HepG2 (cell line): ENCODE results near the gene PSRC1. TPM values are rescaled to one million over a fixed set of nuclear protein-coding genes. Genes with fewer than 3 reads are reported as not detected.

Source experiments
- CEBPB ChIP-seq: IDR thresholded peaks from 2 replicates; pipeline ENCODE4 v1.6.1; 2011; ENCODE audit warnings: low read depth, low read length, improper control_type of control experiment, borderline replicate concordance
- LCORL ChIP-seq, 2 experiments: fragments of 450-650 bp in 1 of 2; sonication (generic) in 1 of 2; formaldehyde crosslinking in 1 of 2; IDR thresholded peaks; 2 replicates each; pipeline versions ENCODE4 v1.5.0 to v1.6.1; 2017 to 2020; ENCODE audit warnings: antibody characterized with exemption in 1 of 2, missing genetic modification reagents in 1 of 2
- MAF1 ChIP-seq: sonication (generic); formaldehyde crosslinking; IDR thresholded peaks from 2 replicates; pipeline ENCODE4 v1.5.0; 2020; ENCODE audit warnings: missing genetic modification reagents, borderline replicate concordance
- SIN3B ChIP-seq: fragments of 150-350 bp; IDR thresholded peaks from 2 replicates; pipeline ENCODE4 v1.6.1; 2014; ENCODE audit warnings: low read length
- SNAPC2 ChIP-seq: sonication (generic); formaldehyde crosslinking; IDR thresholded peaks from 2 replicates; pipeline ENCODE4 v1.8.1; 2022; ENCODE audit warnings: mild to moderate bottlenecking, missing genetic modification reagents
- ZKSCAN1 ChIP-seq: fragments of 150-350 bp; IDR thresholded peaks from 2 replicates; pipeline ENCODE4 v1.6.1; 2014; ENCODE audit warnings: low read length
- ZNF326 ChIP-seq: sonication (generic); formaldehyde crosslinking; IDR thresholded peaks from 2 replicates; pipeline ENCODE4 v1.4.0; 2020; ENCODE audit warnings: missing genetic modification reagents, borderline replicate concordance
- ZNF501 ChIP-seq: sonication (generic); formaldehyde crosslinking; IDR thresholded peaks from 2 replicates; pipeline ENCODE4 v1.5.1; 2020; ENCODE audit warnings: mild to moderate bottlenecking, moderate library complexity, missing genetic modification reagents
- polyA plus RNA-seq, 8 experiments: library from polyadenylated mRNA; depleted of rRNA in 3 of 8; stranded (reverse) in 7 of 8; unstranded in 1 of 8; fragments of >200 nt; fragmentation: Illumina TruSeq in 4 of 8; extraction: Trizol in 4 of 8; gene quantifications; 2 replicates each; pipeline versions ENCODE4 v1.2.1 to v1.2.3, GENCODE V29; 2011 to 2016; ENCODE audit warnings: low read depth in 4 of 8, missing spikeins in 1 of 8, mixed read lengths in 1 of 8; ENCODE audit not compliant: insufficient read depth in 1 of 8
- total RNA-seq, 5 experiments: library from RNA; depleted of rRNA; stranded (reverse); fragments of >200 nt; fragmentation: Illumina TruSeq; extraction: Trizol; gene quantifications; 2 replicates each; pipeline ENCODE4 v1.2.3, GENCODE V29; 2016; ENCODE audit warnings: low read depth in 1 of 5
- TF ChIP-seq, protein P1 (sequence below): IDR thresholded peaks from 2 replicates; pipeline ENCODE4 v1.4.0; 2020; ENCODE audit warnings: mild to moderate bottlenecking, missing genetic modification reagents
- TF ChIP-seq, protein P2 (sequence below): sonication (generic); formaldehyde crosslinking; IDR thresholded peaks from 2 replicates; pipeline ENCODE4 v1.4.0; 2020; ENCODE audit warnings: missing genetic modification reagents
- TF ChIP-seq, protein P3 (sequence below): sonication (generic); formaldehyde crosslinking; IDR thresholded peaks from 2 replicates; pipeline ENCODE4 v1.5.1; 2020; ENCODE audit warnings: mild to moderate bottlenecking, missing genetic modification reagents
- TF ChIP-seq, protein P4 (sequence below): sonication (generic); formaldehyde crosslinking; IDR thresholded peaks from 2 replicates; pipeline ENCODE4 v1.5.1; 2020; ENCODE audit warnings: mild to moderate bottlenecking, missing genetic modification reagents, moderate library complexity
- TF ChIP-seq, protein P5 (sequence below): sonication (generic); formaldehyde crosslinking; IDR thresholded peaks from 2 replicates; pipeline ENCODE4 v1.4.0; 2020; ENCODE audit warnings: missing genetic modification reagents
- TF ChIP-seq, protein P6 (sequence below): sonication (generic); formaldehyde crosslinking; IDR thresholded peaks from 2 replicates; pipeline ENCODE4 v1.5.0; 2020; ENCODE audit warnings: missing genetic modification reagents

Gene PSRC1
- total and polyA plus RNA-seq, 2 of the 13 experiments (the other 11 are each of a cell fraction or from before 2014, with no cell fraction given): 28.6 to 30.3 TPM

DNA sequence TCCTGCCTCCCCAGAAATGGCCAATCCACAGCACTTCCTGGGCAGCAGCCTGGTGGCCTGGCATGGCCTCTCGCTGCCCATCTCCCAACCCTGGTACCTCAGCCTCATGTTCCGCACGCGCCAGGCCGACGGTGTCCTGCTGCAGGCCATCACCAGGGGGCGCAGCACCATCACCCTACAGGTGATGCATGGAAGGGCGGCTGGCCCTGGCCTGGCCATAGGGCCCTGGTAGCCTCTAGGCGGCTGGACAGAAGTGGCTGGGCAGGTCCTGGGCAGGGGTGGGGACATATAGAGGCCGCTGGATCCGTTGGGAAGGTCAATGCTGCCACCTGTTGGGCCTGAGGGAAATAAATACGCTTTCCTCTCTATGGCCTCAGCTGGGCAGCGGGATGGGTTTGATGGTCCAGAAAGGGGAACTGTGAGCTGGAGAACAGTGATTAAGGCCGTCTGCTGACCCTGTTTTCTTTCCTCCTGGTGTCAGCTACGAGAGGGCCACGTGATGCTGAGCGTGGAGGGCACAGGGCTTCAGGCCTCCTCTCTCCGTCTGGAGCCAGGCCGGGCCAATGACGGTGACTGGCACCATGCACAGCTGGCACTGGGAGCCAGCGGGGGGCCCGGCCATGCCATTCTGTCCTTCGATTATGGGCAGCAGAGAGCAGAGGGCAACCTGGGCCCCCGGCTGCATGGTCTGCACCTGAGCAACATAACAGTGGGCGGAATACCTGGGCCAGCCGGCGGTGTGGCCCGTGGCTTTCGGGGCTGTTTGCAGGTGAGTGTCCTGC lies 19.2 kb downstream of the PSRC1 start (continued):
- TF ChIP-seq, protein P1, sequence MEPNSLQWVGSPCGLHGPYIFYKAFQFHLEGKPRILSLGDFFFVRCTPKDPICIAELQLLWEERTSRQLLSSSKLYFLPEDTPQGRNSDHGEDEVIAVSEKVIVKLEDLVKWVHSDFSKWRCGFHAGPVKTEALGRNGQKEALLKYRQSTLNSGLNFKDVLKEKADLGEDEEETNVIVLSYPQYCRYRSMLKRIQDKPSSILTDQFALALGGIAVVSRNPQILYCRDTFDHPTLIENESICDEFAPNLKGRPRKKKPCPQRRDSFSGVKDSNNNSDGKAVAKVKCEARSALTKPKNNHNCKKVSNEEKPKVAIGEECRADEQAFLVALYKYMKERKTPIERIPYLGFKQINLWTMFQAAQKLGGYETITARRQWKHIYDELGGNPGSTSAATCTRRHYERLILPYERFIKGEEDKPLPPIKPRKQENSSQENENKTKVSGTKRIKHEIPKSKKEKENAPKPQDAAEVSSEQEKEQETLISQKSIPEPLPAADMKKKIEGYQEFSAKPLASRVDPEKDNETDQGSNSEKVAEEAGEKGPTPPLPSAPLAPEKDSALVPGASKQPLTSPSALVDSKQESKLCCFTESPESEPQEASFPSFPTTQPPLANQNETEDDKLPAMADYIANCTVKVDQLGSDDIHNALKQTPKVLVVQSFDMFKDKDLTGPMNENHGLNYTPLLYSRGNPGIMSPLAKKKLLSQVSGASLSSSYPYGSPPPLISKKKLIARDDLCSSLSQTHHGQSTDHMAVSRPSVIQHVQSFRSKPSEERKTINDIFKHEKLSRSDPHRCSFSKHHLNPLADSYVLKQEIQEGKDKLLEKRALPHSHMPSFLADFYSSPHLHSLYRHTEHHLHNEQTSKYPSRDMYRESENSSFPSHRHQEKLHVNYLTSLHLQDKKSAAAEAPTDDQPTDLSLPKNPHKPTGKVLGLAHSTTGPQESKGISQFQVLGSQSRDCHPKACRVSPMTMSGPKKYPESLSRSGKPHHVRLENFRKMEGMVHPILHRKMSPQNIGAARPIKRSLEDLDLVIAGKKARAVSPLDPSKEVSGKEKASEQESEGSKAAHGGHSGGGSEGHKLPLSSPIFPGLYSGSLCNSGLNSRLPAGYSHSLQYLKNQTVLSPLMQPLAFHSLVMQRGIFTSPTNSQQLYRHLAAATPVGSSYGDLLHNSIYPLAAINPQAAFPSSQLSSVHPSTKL (CRISPR knock-in tag): peak; percentile 75
- TF ChIP-seq ZNF326: no peak
- TF ChIP-seq, protein P2, sequence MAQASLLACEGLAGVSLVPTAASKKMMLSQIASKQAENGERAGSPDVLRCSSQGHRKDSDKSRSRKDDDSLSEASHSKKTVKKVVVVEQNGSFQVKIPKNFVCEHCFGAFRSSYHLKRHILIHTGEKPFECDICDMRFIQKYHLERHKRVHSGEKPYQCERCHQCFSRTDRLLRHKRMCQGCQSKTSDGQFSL (CRISPR knock-in tag): 0 out of 2 replicates have a peak, but pooled peaks have one; percentile 22
- TF ChIP-seq SNAPC2 (CRISPR knock-in tag): no peak
- TF ChIP-seq, protein P3, sequence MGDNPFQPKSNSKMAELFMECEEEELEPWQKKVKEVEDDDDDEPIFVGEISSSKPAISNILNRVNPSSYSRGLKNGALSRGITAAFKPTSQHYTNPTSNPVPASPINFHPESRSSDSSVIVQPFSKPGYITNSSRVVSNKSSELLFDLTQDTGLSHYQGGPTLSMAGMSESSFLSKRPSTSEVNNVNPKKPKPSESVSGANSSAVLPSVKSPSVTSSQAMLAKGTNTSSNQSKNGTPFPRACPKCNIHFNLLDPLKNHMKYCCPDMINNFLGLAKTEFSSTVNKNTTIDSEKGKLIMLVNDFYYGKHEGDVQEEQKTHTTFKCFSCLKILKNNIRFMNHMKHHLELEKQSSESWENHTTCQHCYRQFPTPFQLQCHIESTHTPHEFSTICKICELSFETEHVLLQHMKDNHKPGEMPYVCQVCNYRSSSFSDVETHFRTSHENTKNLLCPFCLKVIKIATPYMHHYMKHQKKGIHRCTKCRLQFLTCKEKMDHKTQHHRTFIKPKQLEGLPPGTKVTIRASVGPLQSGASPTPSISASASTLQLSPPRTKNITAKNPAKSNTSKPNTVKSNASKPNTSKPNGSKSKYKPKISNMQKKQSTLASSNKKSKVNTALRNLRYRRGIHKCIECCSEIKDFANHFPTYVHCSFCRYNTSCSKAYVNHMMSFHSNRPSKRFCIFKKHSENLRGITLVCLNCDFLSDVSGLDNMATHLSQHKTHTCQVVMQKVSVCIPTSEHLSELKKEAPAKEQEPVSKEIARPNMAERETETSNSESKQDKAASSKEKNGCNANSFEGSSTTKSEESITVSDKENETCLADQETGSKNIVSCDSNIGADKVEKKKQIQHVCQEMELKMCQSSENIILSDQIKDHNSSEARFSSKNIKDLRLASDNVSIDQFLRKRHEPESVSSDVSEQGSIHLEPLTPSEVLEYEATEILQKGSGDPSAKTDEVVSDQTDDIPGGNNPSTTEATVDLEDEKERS (CRISPR knock-in tag): peak; percentile 91; the same call in 1 of the 2 replicates
- TF ChIP-seq ZNF501 (CRISPR knock-in tag): 0 out of 2 replicates have a peak, but pooled peaks have one; percentile 89
- TF ChIP-seq, protein P4, sequence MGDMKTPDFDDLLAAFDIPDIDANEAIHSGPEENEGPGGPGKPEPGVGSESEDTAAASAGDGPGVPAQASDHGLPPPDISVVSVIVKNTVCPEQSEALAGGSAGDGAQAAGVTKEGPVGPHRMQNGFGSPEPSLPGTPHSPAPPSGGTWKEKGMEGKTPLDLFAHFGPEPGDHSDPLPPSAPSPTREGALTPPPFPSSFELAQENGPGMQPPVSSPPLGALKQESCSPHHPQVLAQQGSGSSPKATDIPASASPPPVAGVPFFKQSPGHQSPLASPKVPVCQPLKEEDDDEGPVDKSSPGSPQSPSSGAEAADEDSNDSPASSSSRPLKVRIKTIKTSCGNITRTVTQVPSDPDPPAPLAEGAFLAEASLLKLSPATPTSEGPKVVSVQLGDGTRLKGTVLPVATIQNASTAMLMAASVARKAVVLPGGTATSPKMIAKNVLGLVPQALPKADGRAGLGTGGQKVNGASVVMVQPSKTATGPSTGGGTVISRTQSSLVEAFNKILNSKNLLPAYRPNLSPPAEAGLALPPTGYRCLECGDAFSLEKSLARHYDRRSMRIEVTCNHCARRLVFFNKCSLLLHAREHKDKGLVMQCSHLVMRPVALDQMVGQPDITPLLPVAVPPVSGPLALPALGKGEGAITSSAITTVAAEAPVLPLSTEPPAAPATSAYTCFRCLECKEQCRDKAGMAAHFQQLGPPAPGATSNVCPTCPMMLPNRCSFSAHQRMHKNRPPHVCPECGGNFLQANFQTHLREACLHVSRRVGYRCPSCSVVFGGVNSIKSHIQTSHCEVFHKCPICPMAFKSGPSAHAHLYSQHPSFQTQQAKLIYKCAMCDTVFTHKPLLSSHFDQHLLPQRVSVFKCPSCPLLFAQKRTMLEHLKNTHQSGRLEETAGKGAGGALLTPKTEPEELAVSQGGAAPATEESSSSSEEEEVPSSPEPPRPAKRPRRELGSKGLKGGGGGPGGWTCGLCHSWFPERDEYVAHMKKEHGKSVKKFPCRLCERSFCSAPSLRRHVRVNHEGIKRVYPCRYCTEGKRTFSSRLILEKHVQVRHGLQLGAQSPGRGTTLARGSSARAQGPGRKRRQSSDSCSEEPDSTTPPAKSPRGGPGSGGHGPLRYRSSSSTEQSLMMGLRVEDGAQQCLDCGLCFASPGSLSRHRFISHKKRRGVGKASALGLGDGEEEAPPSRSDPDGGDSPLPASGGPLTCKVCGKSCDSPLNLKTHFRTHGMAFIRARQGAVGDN (CRISPR knock-in tag): peak; percentile 98
- TF ChIP-seq MAF1: no peak
- TF ChIP-seq ZKSCAN1: 0 out of 2 replicates have a peak, but pooled peaks have one; percentile 48
- TF ChIP-seq CEBPB: no peak
- TF ChIP-seq, protein P5, sequence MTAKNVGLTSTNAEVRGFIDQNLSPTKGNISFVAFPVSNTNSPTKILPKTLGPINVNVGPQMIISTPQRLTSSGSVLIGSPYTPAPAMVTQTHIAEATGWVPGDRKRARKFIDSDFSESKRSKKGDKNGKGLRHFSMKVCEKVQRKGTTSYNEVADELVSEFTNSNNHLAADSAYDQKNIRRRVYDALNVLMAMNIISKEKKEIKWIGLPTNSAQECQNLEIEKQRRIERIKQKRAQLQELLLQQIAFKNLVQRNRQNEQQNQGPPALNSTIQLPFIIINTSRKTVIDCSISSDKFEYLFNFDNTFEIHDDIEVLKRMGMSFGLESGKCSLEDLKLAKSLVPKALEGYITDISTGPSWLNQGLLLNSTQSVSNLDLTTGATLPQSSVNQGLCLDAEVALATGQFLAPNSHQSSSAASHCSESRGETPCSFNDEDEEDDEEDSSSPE (CRISPR knock-in tag): peak; percentile 60; the same call in 1 of the 2 replicates
- TF ChIP-seq, protein P6, sequence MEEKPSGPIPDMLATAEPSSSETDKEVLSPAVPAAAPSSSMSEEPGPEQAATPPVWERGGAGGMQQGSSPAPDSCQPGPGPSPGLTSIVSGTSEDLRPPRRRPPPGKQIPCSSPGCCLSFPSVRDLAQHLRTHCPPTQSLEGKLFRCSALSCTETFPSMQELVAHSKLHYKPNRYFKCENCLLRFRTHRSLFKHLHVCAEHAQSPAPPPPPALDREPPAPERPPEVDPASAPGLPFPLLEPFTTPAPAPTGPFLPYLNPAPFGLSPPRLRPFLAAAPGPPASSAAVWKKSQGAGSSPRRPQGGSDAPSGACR: no peak
- no peak for TF ChIP-seq LCORL (IDR thresholded peaks at IDR 0.05)
- peak; percentile 96 for TF ChIP-seq LCORL (CRISPR knock-in tag; IDR thresholded peaks at IDR 0.05)
- TF ChIP-seq SIN3B: peak; percentile 51; the same call in 1 of the 2 replicates
